DOHH2 (cell line): Measurements from ENCODE around the gene C1QTNF5.

Experiments
- EZH2phosphoT487 ChIP-seq: fragments of 200-600 bp; sonication (generic); IDR thresholded peaks from 2 replicates; pipeline ENCODE4 v1.6.1; 2017; ENCODE audit warnings: borderline replicate concordance, mild to moderate bottlenecking, antibody characterized with exemption, low read length, moderate library complexity, mixed read lengths
- TF ChIP-seq, protein P1 (sequence below): fragments of 200-600 bp; sonication (generic); IDR thresholded peaks from one replicate; pipeline ENCODE4 v1.5.1; 2014; ENCODE audit warnings: antibody characterized with exemption, mild to moderate bottlenecking, low read depth, low read length; ENCODE audit not compliant: poor library complexity, severe bottlenecking

- TF ChIP-seq, protein P1, sequence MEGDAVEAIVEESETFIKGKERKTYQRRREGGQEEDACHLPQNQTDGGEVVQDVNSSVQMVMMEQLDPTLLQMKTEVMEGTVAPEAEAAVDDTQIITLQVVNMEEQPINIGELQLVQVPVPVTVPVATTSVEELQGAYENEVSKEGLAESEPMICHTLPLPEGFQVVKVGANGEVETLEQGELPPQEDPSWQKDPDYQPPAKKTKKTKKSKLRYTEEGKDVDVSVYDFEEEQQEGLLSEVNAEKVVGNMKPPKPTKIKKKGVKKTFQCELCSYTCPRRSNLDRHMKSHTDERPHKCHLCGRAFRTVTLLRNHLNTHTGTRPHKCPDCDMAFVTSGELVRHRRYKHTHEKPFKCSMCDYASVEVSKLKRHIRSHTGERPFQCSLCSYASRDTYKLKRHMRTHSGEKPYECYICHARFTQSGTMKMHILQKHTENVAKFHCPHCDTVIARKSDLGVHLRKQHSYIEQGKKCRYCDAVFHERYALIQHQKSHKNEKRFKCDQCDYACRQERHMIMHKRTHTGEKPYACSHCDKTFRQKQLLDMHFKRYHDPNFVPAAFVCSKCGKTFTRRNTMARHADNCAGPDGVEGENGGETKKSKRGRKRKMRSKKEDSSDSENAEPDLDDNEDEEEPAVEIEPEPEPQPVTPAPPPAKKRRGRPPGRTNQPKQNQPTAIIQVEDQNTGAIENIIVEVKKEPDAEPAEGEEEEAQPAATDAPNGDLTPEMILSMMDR = no peak
- no peak for TF ChIP-seq EZH2phosphoT487
These were observed 40.1 kb upstream of the C1QTNF5 start for GRCh38 chr11:119380827-119381180.
